Muscle layer of duodenum (tissue), 2 donors: ENCODE measurements around the gene RNF149.

Experiments used
- H3K27ac ChIP-seq: one replicate; pipeline ENCODE4 v1.7.0; 2013; ENCODE audit warnings: mild to moderate bottlenecking, low read length
- H3K27me3 ChIP-seq: one replicate; pipeline ENCODE4 v1.7.0; 2013; ENCODE audit warnings: low read depth, mild to moderate bottlenecking, control low read depth, low read length
- H3K36me3 ChIP-seq, 2 donors: one replicate each; pipeline ENCODE4 v1.7.0; 2013; ENCODE audit warnings: low read length in 2 of 2, control low read depth in 1 of 2, mild to moderate bottlenecking in 1 of 2; ENCODE audit not compliant: insufficient read depth in 2 of 2, control insufficient read depth in 1 of 2
- H3K4me1 ChIP-seq, 2 donors: one replicate each; pipeline ENCODE4 v1.7.0; 2013; ENCODE audit warnings: low read length in 2 of 2, mild to moderate bottlenecking in 2 of 2, control low read depth in 1 of 2, moderate library complexity in 1 of 2; ENCODE audit not compliant: insufficient read depth in 2 of 2, control insufficient read depth in 1 of 2
- H3K4me3 ChIP-seq, 2 donors: one replicate each; pipeline ENCODE4 v1.7.0; 2013; ENCODE audit warnings: low read length in 2 of 2, low read depth in 1 of 2, mild to moderate bottlenecking in 1 of 2
- H3K9me3 ChIP-seq, 2 donors: one replicate each; pipeline ENCODE4 v1.7.0; 2013; ENCODE audit warnings: low read length in 2 of 2, control low read depth in 1 of 2, mild to moderate bottlenecking in 1 of 2; ENCODE audit not compliant: control insufficient read depth in 1 of 2
- donor health status: healthy.

RNF149 gene

GRCh38 chr2:101346909-101347308, 38.4 kb upstream of the RNF149 start:
- H3K9me3 ChIP-seq = no peaks in the 10 kb centered on the region
- H3K36me3 ChIP-seq = no peaks in the 10 kb centered on the region
- peaks cover 0 to 4% of the 10 kb centered on the region in 2 donors for H3K4me1 ChIP-seq
- H3K27ac ChIP-seq = no peak overlapping the region
- H3K27me3 ChIP-seq = no peaks in the 10 kb centered on the region
- H3K4me3 ChIP-seq = no peak overlapping the region

- Histone ChIP-seq H3K36me3 (no peaks in the 10 kb centered on the region), H3K27me3 (no peaks in the 10 kb centered on the region), H3K4me3 (no peak overlapping the region), H3K4me1 (peaks cover 4 to 8% of the 10 kb centered on the region in 2 donors), H3K27ac (no peak overlapping the region), H3K9me3 (no peaks in the 10 kb centered on the region)
Measured at GRCh38 chr2:101344137-101344536, 35.6 kb upstream of the RNF149 start.

GRCh38 chr2:101342625-101343008, 34.1 kb upstream of the RNF149 start:
- Histone ChIP-seq H3K9me3 (no peaks in the 10 kb centered on the region), H3K4me1 (peaks cover 4 to 8% of the 10 kb centered on the region in 2 donors), H3K36me3 (no peaks in the 10 kb centered on the region), H3K27ac (no peak overlapping the region), H3K4me3 (no peak overlapping the region), H3K27me3 (no peaks in the 10 kb centered on the region)

GRCh38 chr2:101341901-101342624, 33.6 kb upstream of the RNF149 start:
- Histone ChIP-seq H3K4me3 (no peak overlapping the region), H3K4me1 (peaks cover 4 to 8% of the 10 kb centered on the region in 2 donors), H3K27me3 (no peaks in the 10 kb centered on the region), H3K36me3 (no peaks in the 10 kb centered on the region), H3K27ac (no peak overlapping the region), H3K9me3 (no peaks in the 10 kb centered on the region)

- Histone ChIP-seq H3K36me3 (no peaks in the 10 kb centered on the region), H3K27ac (no peak overlapping the region), H3K4me1 (peaks cover 4 to 8% of the 10 kb centered on the region in 2 donors), H3K27me3 (no peaks in the 10 kb centered on the region), H3K9me3 (no peaks in the 10 kb centered on the region), H3K4me3 (no peak overlapping the region)
Measured at GRCh38 chr2:101341421-101341820, 32.9 kb upstream of the RNF149 start.

- Histone ChIP-seq H3K36me3 (no peaks in the 10 kb centered on the region), H3K27ac (no peak overlapping the region), H3K9me3 (no peaks in the 10 kb centered on the region), H3K4me3 (no peak overlapping the region), H3K27me3 (no peaks in the 10 kb centered on the region), H3K4me1 (peaks cover 4 to 8% of the 10 kb centered on the region in 2 donors)
Measured at GRCh38 chr2:101340141-101340551, 31.6 kb upstream of the RNF149 start.

GRCh38 chr2:101339266-101339880, 30.9 kb upstream of the RNF149 start:
- Histone ChIP-seq H3K4me1 (peaks cover 4 to 8% of the 10 kb centered on the region in 2 donors), H3K9me3 (no peaks in the 10 kb centered on the region), H3K36me3 (no peaks in the 10 kb centered on the region), H3K27ac (no peak overlapping the region), H3K27me3 (no peaks in the 10 kb centered on the region), H3K4me3 (no peak overlapping the region)

GRCh38 chr2:101337877-101338276, 29.4 kb upstream of the RNF149 start:
- H3K36me3 ChIP-seq = no peaks in the 10 kb centered on the region
- H3K4me1 ChIP-seq = peaks cover 4 to 8% of the 10 kb centered on the region in 2 donors
- no peak overlapping the region for H3K4me3 ChIP-seq
- no peak overlapping the region for H3K27ac ChIP-seq
- H3K27me3 ChIP-seq = no peaks in the 10 kb centered on the region
- H3K9me3 ChIP-seq = no peaks in the 10 kb centered on the region

- no peak overlapping the region for H3K27ac ChIP-seq
- no peaks in the 10 kb centered on the region for H3K36me3 ChIP-seq
- H3K27me3 ChIP-seq = no peaks in the 10 kb centered on the region
- H3K4me3 ChIP-seq = no peak overlapping the region
- no peaks in the 10 kb centered on the region for H3K9me3 ChIP-seq
- H3K4me1 ChIP-seq = peaks cover 6 to 22% of the 10 kb centered on the region in 2 donors
Measured at GRCh38 chr2:101332885-101333766, 24.6 kb upstream of the RNF149 start.

- peaks cover 6 to 26% of the 10 kb centered on the region in 2 donors for H3K4me1 ChIP-seq
- H3K9me3 ChIP-seq = no peaks in the 10 kb centered on the region
- H3K4me3 ChIP-seq = no peak overlapping the region
- H3K36me3 ChIP-seq = no peaks in the 10 kb centered on the region
- H3K27me3 ChIP-seq = no peaks in the 10 kb centered on the region
- H3K27ac ChIP-seq = no peak overlapping the region
Measured at GRCh38 chr2:101331202-101331601, 22.7 kb upstream of the RNF149 start.

- no peaks in the 10 kb centered on the region for H3K27me3 ChIP-seq
- H3K4me1 ChIP-seq = peaks cover 6 to 26% of the 10 kb centered on the region in 2 donors
- no peaks in the 10 kb centered on the region for H3K9me3 ChIP-seq
- no peak overlapping the region for H3K4me3 ChIP-seq
- no peaks in the 10 kb centered on the region for H3K36me3 ChIP-seq
- H3K27ac ChIP-seq = peak overlapping the region; percentile 49
Measured at GRCh38 chr2:101330253-101330933, 21.9 kb upstream of the RNF149 start.
